GM23338 (cell line): ENCODE measurements around the gene TRAPPC2B. TPM values are rescaled to one million over a fixed set of nuclear protein-coding genes. Genes with fewer than 3 reads are reported as not detected.

ENCODE experiments used
- ATAC-seq: fragments of 200-7000 bp; cut with Tn5 transposase; 3 replicates; pipeline ENCODE4 v1.9.1; 2020
- DNase-seq: peaks from one replicate; pipeline ENCODE4 v3.0.0-alpha.2; 2015; ENCODE audit warnings: low spot score
- H2AFZ ChIP-seq: fragments of 200-600 bp; sonication (generic); 2 replicates; pipeline ENCODE4 v1.8.0; 2016; ENCODE audit warnings: antibody characterized with exemption, mild to moderate bottlenecking, moderate library complexity
- H3F3A ChIP-seq: fragments of 200-600 bp; sonication (generic); replicated peaks from 2 replicates; pipeline ENCODE4 v1.8.0; 2017; ENCODE audit warnings: antibody characterized with exemption, mixed run types, low read depth
- H3K27ac ChIP-seq: fragments of 200-600 bp; sonication (generic); 2 replicates; pipeline ENCODE4 v1.6.1; 2016; ENCODE audit warnings: low read depth
- H3K27me3 ChIP-seq: fragments of 200-600 bp; sonication (generic); 2 replicates; pipeline ENCODE4 v1.8.0; 2016; ENCODE audit warnings: mild to moderate bottlenecking, mixed run types, moderate library complexity; ENCODE audit not compliant: insufficient read depth
- H3K36me3 ChIP-seq: fragments of 200-600 bp; sonication (generic); 2 replicates; pipeline ENCODE4 v1.8.0; 2016; ENCODE audit warnings: mild to moderate bottlenecking; ENCODE audit not compliant: insufficient read depth
- H3K4me1 ChIP-seq: fragments of 200-600 bp; sonication (generic); 2 replicates; pipeline ENCODE4 v1.8.0; 2016; ENCODE audit warnings: mild to moderate bottlenecking, moderate library complexity; ENCODE audit not compliant: insufficient read depth
- H3K4me2 ChIP-seq: fragments of 200-600 bp; sonication (generic); 2 replicates; pipeline ENCODE4 v1.7.1; 2017; ENCODE audit warnings: mixed run types
- H3K4me3 ChIP-seq: fragments of 200-600 bp; sonication (generic); 2 replicates; pipeline ENCODE4 v1.6.1; 2016; ENCODE audit warnings: mixed run types
- H3K79me2 ChIP-seq: fragments of 200-600 bp; sonication (generic); replicated peaks from 2 replicates; pipeline ENCODE4 v1.8.0; 2017; ENCODE audit warnings: mild to moderate bottlenecking; ENCODE audit not compliant: insufficient read depth
- H3K9me2 ChIP-seq: fragments of 200-600 bp; sonication (generic); 2 replicates; pipeline ENCODE4 v1.8.0; 2017; ENCODE audit not compliant: insufficient read depth
- H4K20me1 ChIP-seq: fragments of 200-600 bp; sonication (generic); replicated peaks from 2 replicates; pipeline ENCODE4 v1.8.0; 2017; ENCODE audit warnings: mild to moderate bottlenecking; ENCODE audit not compliant: insufficient read depth
- H3K27ac Mint-ChIP-seq: 2 replicates; pipeline ENCODE4 v1.8.0; 2020; ENCODE audit warnings: inconsistent platforms, mild to moderate bottlenecking, moderate library complexity, mixed read lengths
- H3K27me3 Mint-ChIP-seq: 3 replicates; pipeline ENCODE4 v1.8.0; 2022; ENCODE audit warnings: low read depth, mild to moderate bottlenecking, moderate library complexity, mixed read lengths, inconsistent platforms; ENCODE audit not compliant: insufficient read depth, poor library complexity
- H3K36me3 Mint-ChIP-seq: 3 replicates; pipeline ENCODE4 v1.8.0; 2021; ENCODE audit warnings: low read depth, mild to moderate bottlenecking, inconsistent platforms, moderate library complexity, mixed read lengths
- H3K4me1 Mint-ChIP-seq: 3 replicates; pipeline ENCODE4 v1.8.0; 2020; ENCODE audit warnings: mild to moderate bottlenecking, inconsistent platforms, mixed read lengths
- H3K4me3 Mint-ChIP-seq: 3 replicates; pipeline ENCODE4 v1.8.0; 2021; ENCODE audit warnings: moderate library complexity, mild to moderate bottlenecking, inconsistent platforms, mixed read lengths
- H3K9me3 Mint-ChIP-seq: 3 replicates; pipeline ENCODE4 v1.8.0; 2020; ENCODE audit warnings: moderate library complexity, mild to moderate bottlenecking, inconsistent platforms, mixed read lengths
- CREB1 ChIP-seq: fragments of 250-450 bp; sonication (Bioruptor Pico); IDR thresholded peaks from 2 replicates; pipeline ENCODE4 v1.5.0; 2020; ENCODE audit warnings: low read depth, mild to moderate bottlenecking, moderate library complexity
- CTCF ChIP-seq, 2 experiments: fragments of 200-600 bp in 1 of 2; sonication (generic) in 1 of 2; conservative IDR thresholded peaks; 2 replicates each; pipeline versions ENCODE4 v1.5.1 to v1.6.1; 2016 to 2017; ENCODE audit warnings: antibody characterized with exemption in 2 of 2, low read depth in 2 of 2, mild to moderate bottlenecking in 2 of 2, moderate library complexity in 1 of 2
- ETS1 ChIP-seq: IDR thresholded peaks from 2 replicates; pipeline ENCODE4 v1.6.1; 2016; ENCODE audit warnings: antibody characterized with exemption
- EZH2 ChIP-seq: fragments of 200-600 bp; sonication (generic); IDR thresholded peaks from one replicate; pipeline ENCODE4 v1.8.0; 2017; ENCODE audit warnings: antibody characterized with exemption, mild to moderate bottlenecking, low read depth; ENCODE audit not compliant: unreplicated experiment
- EZH2phosphoT487 ChIP-seq: fragments of 200-600 bp; sonication (generic); IDR thresholded peaks from one replicate; pipeline ENCODE4 v1.8.1; 2018; ENCODE audit warnings: antibody characterized with exemption; ENCODE audit not compliant: unreplicated experiment
- JUNB ChIP-seq: IDR thresholded peaks from one replicate; pipeline ENCODE4 v1.6.1; 2016; ENCODE audit warnings: antibody characterized with exemption; ENCODE audit not compliant: unreplicated experiment
- NANOG ChIP-seq: IDR thresholded peaks from 2 replicates; pipeline ENCODE4 v1.6.1; 2016; ENCODE audit warnings: antibody characterized with exemption, borderline replicate concordance
- POLR2AphosphoS5 ChIP-seq: IDR thresholded peaks from 2 replicates; pipeline ENCODE4 v1.6.1; 2016; ENCODE audit warnings: antibody characterized with exemption, low read depth
- REST ChIP-seq: IDR thresholded peaks from one replicate; pipeline ENCODE4 v1.6.1; 2018; ENCODE audit warnings: antibody characterized with exemption; ENCODE audit not compliant: unreplicated experiment
- STAT1 ChIP-seq: IDR thresholded peaks from one replicate; pipeline ENCODE4 v1.6.1; 2016; ENCODE audit warnings: antibody characterized with exemption; ENCODE audit not compliant: unreplicated experiment
- ZNF114 ChIP-seq: fragments of 250-450 bp; sonication (Bioruptor Pico); IDR thresholded peaks from 2 replicates; pipeline ENCODE4 v1.5.0; 2020; ENCODE audit warnings: mild to moderate bottlenecking, moderate library complexity
- ZNF331 ChIP-seq: fragments of 250-450 bp; sonication (Bioruptor Pico); IDR thresholded peaks from 2 replicates; pipeline ENCODE4 v1.5.0; 2020; ENCODE audit warnings: low read depth, mild to moderate bottlenecking, moderate library complexity
- ZNF462 ChIP-seq: fragments of 250-450 bp; sonication (Bioruptor Pico); IDR thresholded peaks from 2 replicates; pipeline ENCODE4 v1.5.0; 2020; ENCODE audit warnings: mild to moderate bottlenecking, moderate library complexity
- polyA plus RNA-seq: library from polyadenylated mRNA; unstranded; fragments of >200 nt; fragmentation: Nextera tagmentation; extraction: Ambion mirVana; gene quantifications from 2 replicates; pipeline ENCODE4 v1.2.1, GENCODE V29; 2016
- total RNA-seq: library from RNA; depleted of rRNA; stranded (reverse); fragments of >200 nt; shearing (Covaris generic); gene quantifications from 2 replicates; pipeline ENCODE4 v1.2.3, GENCODE V29; 2014

Gene TRAPPC2B
- total and polyA plus RNA-seq, 2 experiments from 2014 or later: 17.1 to 55.2 TPM

- no peak overlapping the region for H3K27ac Mint-ChIP-seq
- Histone ChIP-seq H3K36me3 (peaks cover 4% of the 10 kb centered on the region; the same call in 1 of the 2 replicates), H2AFZ (no peak overlapping the region), H3K4me2 (no peak overlapping the region), H3K4me1 (no peaks in the 10 kb centered on the region), H3K27ac (no peak overlapping the region), H3K4me3 (no peak overlapping the region), H4K20me1 (no peaks in the 10 kb centered on the region), H3K9me2 (peaks cover 3% of the 10 kb centered on the region; the same call in 1 of the 2 replicates), H3F3A (no peaks in the 10 kb centered on the region), H3K79me2 (no peaks in the 10 kb centered on the region), H3K27me3 (no peaks in the 10 kb centered on the region)
- ATAC-seq: no peak
- H3K9me3 Mint-ChIP-seq: peaks cover 66% of the 10 kb centered on the region
- H3K27me3 Mint-ChIP-seq: peaks cover 8% of the 10 kb centered on the region
- H3K4me1 Mint-ChIP-seq: no peaks in the 10 kb centered on the region
- peaks cover 84% of the 10 kb centered on the region for H3K36me3 Mint-ChIP-seq
- H3K4me3 Mint-ChIP-seq: no peak overlapping the region
- DNase-seq: no peak
- TF ChIP-seq ETS1 (no peak), CREB1 (CRISPR knock-in tag) (no peak), ZNF462 (CRISPR knock-in tag) (no peak), JUNB (no peak), ZNF114 (CRISPR knock-in tag) (no peak), REST (no peak), EZH2 (no peak), NANOG (no peak), POLR2AphosphoS5 (no peak), EZH2phosphoT487 (no peak), CTCF (conservative IDR thresholded peaks at IDR 0.05; ENCODE audit: low read depth in 2 of 2) (no peak), ZNF331 (no peak), STAT1 (no peak)
These were observed 12.8 kb downstream of the TRAPPC2B start for GRCh38 chr19:57376151-57376550.
